Left kidney (tissue), 8 donors: ENCODE data around the gene PSMB1. TPM values are rescaled to one million over a fixed set of nuclear protein-coding genes. Genes with fewer than 3 reads are reported as not detected.

Experiments
- DNase-seq: peaks from one replicate; pipeline ENCODE4 v3.0.0-alpha.2; 2013
- long read RNA-seq, 8 donors: transcript quantifications; one replicate each; lab custom pipeline, GENCODE V29; 2026
- polyA plus RNA-seq: library from polyadenylated mRNA; unstranded; fragments of 120-200 nt; gene quantifications from one replicate; pipeline ENCODE4 v1.2.1, GENCODE V29; 2013; ENCODE audit not compliant: insufficient read length

PSMB1 gene
- polyA plus RNA-seq = 216 TPM
- long read RNA-seq, donor 1, transcript PSMB1-201 (6 exons, 928 nt) = major isoform, 108 of 154 reads
- long read RNA-seq, donor 1, transcript PSMB1-202 (5 exons, 1,939 nt) = minor isoform, 9 of 154 reads
- long read RNA-seq, donor 1, partial matches to known transcripts = 16 of 154 reads
- long read RNA-seq, donor 1, other reads (novel, unspliced or antisense) = 21 of 154 reads
- long read RNA-seq, donor 2, transcript PSMB1-202 (5 exons, 1,939 nt) = minor isoform, 17 of 183 reads
- long read RNA-seq, donor 2, transcript PSMB1-201 (6 exons, 928 nt) = major isoform, 114 of 183 reads
- long read RNA-seq, donor 2, partial matches to known transcripts = 42 of 183 reads
- long read RNA-seq, donor 2, other reads (novel, unspliced or antisense) = 10 of 183 reads
- long read RNA-seq, donor 3, transcript PSMB1-202 (5 exons, 1,939 nt) = minor isoform, 12 of 99 reads
- long read RNA-seq, donor 3, transcript PSMB1-201 (6 exons, 928 nt) = major isoform, 79 of 99 reads
- long read RNA-seq, donor 3, partial matches to known transcripts = 0 of 99 reads
- long read RNA-seq, donor 3, other reads (novel, unspliced or antisense) = 8 of 99 reads
- long read RNA-seq, donor 4, transcript PSMB1-201 (6 exons, 928 nt) = major isoform, 24 of 44 reads
- long read RNA-seq, donor 4, transcript PSMB1-202 (5 exons, 1,939 nt) = minor isoform, 5 of 44 reads
- long read RNA-seq, donor 4, partial matches to known transcripts = 15 of 44 reads
- long read RNA-seq, donor 4, other reads (novel, unspliced or antisense) = 0 of 44 reads
- long read RNA-seq, donor 5, transcript PSMB1-201 (6 exons, 928 nt) = major isoform, 270 of 382 reads
- long read RNA-seq, donor 5, transcript PSMB1-202 (5 exons, 1,939 nt) = minor isoform, 25 of 382 reads
- long read RNA-seq, donor 5, partial matches to known transcripts = 59 of 382 reads
- long read RNA-seq, donor 5, other reads (novel, unspliced or antisense) = 28 of 382 reads
- long read RNA-seq, donor 6, transcript PSMB1-201 (6 exons, 928 nt) = major isoform, 123 of 173 reads
- long read RNA-seq, donor 6, transcript PSMB1-202 (5 exons, 1,939 nt) = minor isoform, 9 of 173 reads
- long read RNA-seq, donor 6, partial matches to known transcripts = 22 of 173 reads
- long read RNA-seq, donor 6, other reads (novel, unspliced or antisense) = 19 of 173 reads
- long read RNA-seq, donor 7, transcript PSMB1-202 (5 exons, 1,939 nt) = minor isoform, 10 of 244 reads
- long read RNA-seq, donor 7, transcript PSMB1-201 (6 exons, 928 nt) = major isoform, 186 of 244 reads
- long read RNA-seq, donor 7, partial matches to known transcripts = 21 of 244 reads
- long read RNA-seq, donor 7, other reads (novel, unspliced or antisense) = 27 of 244 reads
- long read RNA-seq, donor 8, transcript PSMB1-201 (6 exons, 928 nt) = major isoform, 66 of 78 reads
- long read RNA-seq, donor 8, transcript PSMB1-202 (5 exons, 1,939 nt) = minor isoform, 6 of 78 reads
- long read RNA-seq, donor 8, partial matches to known transcripts = 6 of 78 reads
- long read RNA-seq, donor 8, other reads (novel, unspliced or antisense) = 0 of 78 reads

GRCh38 chr6:170552765-170553533 is at the start of gene PSMB1:
Gene PSMB1, minus strand, starts transcription at chr6:170553307. Its CDS starts 65 bp downstream, at chr6:170553242.
- peak; percentile 93 for DNase-seq

DNA sequence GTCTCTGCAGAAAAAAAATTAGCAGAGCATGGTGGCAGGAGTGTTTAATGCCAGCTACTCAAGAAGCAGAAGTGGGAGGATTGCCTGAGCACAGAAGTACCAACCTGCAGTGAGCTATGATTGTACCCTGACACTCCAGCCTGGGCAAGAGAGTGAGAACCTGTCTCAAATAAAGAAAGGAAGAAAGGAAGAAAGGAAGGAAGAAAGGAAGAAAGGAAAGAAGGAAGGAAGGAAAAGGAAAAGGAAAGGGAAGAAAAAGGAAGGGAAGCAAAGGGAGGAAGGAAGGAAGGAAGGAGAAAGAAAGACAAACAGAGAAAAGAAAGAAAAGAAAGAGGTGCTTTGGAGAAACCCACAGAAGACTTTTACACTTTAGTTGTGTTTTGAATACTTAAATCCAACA is 44.2 kb upstream of the PSMB1 start:
- DNase-seq = no peak

DNA sequence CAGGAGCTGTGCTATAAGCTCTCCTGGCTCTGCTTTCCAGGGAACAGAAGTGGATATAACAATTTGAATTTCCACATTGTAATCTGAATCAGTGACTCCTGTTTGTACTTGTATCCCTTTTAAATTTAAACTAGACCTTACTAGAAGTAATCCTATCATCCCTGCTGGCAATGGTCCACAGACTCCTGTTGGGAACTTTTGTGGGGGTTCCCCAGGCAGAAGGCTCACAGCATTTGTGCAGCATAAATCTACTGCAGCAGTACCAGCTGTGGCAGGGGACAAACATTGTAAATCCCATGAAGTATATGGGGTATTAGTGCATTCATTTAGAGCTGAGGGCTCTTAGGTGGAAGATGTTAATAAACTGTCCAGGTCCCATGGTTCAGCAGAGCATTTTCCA is 43.3 kb upstream of the PSMB1 start:
- DNase-seq = no peak

- no peak for DNase-seq
Measured at GRCh38 chr6:170590725-170591124, 37.6 kb upstream of the PSMB1 start.

DNA sequence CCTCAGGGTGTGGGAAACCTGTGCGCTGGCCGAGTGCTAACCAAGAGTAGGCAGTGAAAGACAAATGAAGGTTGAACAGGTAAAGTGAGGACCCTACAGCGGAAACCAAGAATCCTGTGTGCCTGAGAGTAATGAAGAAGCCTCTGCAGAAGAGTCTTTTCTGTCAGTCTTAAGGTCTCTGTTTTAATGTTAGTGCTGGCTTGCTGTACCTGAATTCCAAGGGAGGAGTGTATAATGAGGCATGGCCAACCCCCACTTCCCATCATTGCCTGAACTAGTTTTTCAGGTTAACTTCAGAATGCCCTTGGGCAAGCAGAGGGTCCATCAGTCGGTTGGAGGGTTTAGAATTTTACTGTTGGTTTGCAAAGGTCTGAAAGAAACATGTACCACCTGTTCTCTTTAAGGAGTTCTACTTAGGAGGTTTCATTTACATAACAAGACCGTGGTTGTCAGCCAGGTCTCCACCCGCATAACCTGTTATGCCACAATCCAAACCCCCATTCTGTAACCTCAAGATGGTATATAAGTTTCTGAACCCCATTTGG is 31.9 kb upstream of the PSMB1 start:
- peak; percentile 27 for DNase-seq

- DNase-seq = peak; percentile 87
Measured at GRCh38 chr6:170584181-170584953, 31.3 kb upstream of the PSMB1 start, which contains the start of gene PDCD2. Gene PDCD2, minus strand, starts transcription at chr6:170584637. Its CDS starts 56 bp downstream, at chr6:170584581.

- peak; percentile 3 for DNase-seq
Measured at GRCh38 chr6:170583756-170584180, 30.7 kb upstream of the PSMB1 start.

- no peak for DNase-seq
Measured at GRCh38 chr6:170578909-170579308, 25.8 kb upstream of the PSMB1 start.

DNA sequence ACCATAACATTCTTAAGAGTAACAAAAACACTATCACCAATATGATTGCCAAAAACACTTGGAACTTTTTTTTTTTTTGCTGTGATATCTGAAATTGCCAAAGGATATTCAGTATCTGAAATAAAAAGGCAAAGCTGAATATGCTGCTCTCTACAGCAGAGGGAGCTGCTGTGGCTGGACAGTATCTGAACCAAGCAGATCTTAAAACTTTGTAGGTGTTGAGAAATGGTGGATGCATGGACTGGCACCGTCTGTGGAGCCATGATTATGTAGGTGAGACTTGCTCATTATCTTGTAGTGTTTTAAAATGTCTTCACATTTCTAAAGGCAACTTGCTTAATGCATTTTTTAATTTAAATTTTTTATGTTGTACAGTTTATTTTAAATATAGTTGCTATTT is 22.1 kb upstream of the PSMB1 start:
- no peak for DNase-seq

DNA sequence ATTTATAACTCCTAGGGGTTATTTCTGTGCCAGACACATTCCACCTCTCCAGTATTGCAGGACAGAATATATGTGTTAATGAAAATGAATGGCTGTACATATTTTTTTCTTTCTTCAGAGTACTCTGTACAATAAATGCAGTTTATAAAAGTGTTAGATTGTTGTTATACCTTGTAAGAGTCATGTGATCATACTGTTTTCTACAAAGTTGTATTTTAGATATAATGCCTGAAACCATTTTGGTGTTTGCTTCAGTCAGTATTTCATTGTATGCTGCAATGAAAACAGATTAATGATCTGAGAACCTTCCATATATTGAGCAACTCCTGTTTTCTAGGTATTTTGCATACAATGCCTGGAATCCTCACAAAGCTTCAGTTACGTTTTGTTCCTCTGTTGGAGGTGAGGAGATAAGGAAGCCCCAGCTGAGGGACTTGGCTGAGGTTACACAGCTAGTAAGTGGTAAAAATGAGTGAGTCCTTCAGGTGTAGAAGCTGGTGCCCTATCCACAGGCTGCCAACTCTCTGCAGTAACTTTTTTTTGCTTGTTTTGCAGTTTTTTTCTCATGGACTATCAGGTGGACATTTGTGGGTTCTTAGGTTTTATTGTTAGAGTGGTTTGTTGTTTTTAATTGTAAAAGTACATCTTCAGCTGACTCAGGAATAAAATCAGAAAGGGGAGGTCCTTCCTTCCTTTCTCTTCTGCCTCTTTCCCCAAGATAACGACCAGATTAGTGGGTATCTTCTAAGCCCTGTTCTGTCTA is 19.8 kb upstream of the PSMB1 start:
- DNase-seq = no peak

- no peak for DNase-seq
Measured at GRCh38 chr6:170564936-170565530, 11.9 kb upstream of the PSMB1 start.

DNA sequence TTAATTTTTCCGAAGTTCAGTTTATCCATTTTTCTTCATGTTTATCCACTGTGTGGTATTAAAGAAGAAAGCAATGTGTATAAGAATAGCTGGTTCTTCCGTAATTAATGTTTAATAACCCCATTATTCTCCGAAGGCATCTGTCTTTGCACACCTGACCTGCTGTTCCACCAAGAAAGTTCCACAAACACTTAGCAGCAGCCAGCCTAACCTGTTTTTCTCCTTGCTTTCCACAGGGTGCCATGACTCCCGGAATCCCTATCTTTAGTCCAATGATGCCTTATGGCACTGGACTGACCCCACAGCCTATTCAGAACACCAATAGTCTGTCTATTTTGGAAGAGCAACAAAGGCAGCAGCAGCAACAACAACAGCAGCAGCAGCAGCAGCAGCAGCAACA is 8.4 kb upstream of the PSMB1 start:
- DNase-seq = no peak

DNA sequence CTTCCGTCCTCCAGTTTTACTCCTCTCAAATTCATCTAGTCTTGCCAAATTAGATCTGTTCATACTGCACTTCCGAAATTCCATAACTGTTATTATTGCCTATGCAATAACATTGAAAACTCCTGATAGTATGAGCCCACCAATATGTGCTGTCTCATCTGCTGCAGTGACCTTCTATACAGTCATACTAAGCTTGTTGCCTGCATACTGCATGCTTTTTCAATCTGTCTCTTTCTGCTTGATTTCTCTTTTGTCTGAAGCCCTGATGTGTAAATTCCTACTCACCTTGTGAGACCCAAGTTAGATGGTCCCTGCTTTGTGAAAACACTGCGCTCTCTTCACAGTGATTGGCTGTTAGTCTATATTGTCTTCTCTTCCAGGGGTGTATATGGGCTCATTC is 2.2 kb upstream of the PSMB1 start:
- DNase-seq = no peak

GRCh38 chr6:170554796-170555137 is 1.7 kb upstream of the PSMB1 start:
- DNase-seq = no peak

DNA sequence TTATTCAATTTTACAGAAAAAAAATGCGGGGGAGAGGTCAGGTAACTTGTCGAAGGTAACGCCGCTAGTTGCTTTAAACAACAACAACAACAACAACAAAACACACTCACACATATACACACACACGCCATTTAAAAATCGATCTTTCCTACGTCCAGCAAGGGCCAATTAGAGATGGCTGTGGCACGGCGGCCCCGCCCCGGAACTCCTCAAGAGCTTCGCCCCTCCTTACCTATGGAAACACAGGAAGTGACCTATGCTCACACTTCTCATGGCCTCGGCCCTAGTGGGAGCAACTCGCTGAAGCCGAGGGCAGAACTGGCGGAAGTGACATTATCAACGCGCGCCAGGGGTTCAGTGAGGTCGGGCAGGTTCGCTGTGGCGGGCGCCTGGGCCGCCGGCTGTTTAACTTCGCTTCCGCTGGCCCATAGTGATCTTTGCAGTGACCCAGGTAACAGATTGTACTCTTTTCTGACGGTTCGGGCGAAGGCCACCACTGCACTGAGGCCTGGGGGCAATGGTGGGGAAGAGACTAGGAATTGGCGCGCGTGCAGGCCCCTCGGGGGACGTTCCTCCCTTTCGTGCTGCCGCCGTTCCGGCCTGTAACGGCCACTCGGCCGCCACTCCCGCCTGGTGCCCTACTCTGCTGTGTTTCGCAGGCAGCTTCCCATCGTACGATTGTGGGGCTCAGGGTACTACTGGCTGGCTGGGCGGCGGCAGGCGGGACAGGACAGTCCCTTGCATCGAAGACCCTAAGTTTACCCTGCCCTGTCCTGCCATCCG is 1.1 kb upstream of the PSMB1 start, which contains the start of gene TBP:
TBP (plus strand) TSS at position 357 of the 783 bp plus-strand sequence. CDS start 2,661 bp downstream, outside the sequence.
- peak; percentile 97 for DNase-seq

- DNase-seq = no peak
Measured at GRCh38 chr6:170553534-170554012, 466 bp upstream of the PSMB1 start.

DNA sequence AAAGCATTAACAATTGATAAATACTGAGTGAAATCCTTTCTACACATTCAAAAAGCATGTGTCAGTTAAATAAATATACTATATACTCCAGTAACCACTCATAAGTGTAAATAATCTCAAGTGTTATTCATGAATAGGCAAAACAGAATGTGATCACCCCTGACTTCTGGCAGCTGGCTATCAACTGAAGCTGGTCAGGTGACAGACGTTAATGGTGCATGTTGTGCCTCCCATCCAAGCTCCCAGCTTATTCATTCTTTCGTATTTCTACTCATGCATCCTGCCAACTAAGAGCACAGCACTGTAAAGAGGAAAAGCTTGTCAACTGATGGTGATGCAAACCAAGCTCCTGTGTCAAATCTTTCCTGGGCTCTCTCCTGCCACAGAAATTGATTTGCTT is 7.7 kb downstream of the PSMB1 start:
- DNase-seq = no peak
